K562 (cell line): ENCODE results near the gene EME2. TPM values are rescaled to one million over a fixed set of nuclear protein-coding genes. Genes with fewer than 3 reads are reported as not detected.
A peak's percentile ranks its signal among the peaks of the same experiment; 100 is the strongest.

Experiments
- ATAC-seq: fragments of 200-7000 bp; cut with Tn5 transposase; 3 replicates; pipeline ENCODE4 v1.9.1; 2020; ENCODE audit warnings: moderate library complexity
- BruUV-seq: library from RNA; stranded (reverse); fragments of 400-500 nt; replicated peaks from 2 replicates; lab custom pipeline; 2021; lab: Mats Ljungman, UMichigan
- CTCF ChIA-PET: fragments of 300-600 bp; formaldehyde crosslinking; extraction: SDS; loops from one replicate; lab custom pipeline; 2021; ENCODE audit warnings: low intra/inter-chr PET ratio; lab: Yijun Ruan, JAX
- POLR2A ChIA-PET: fragments of 300-600, 350-650 bp; sonication (Branson Sonifier 250); formaldehyde crosslinking; extraction: SDS; loops from one replicate; lab custom pipeline; 2021; ENCODE audit warnings: antibody characterized with exemption, inconsistent platforms; lab: Yijun Ruan, JAX
- DNase-seq, 4 experiments: peaks; one replicate each; pipeline versions ENCODE4 v3.0.0 to v3.0.0-alpha.2; 2011 to 2018; ENCODE audit warnings: low spot score in 3 of 4, mixed read lengths in 3 of 4; ENCODE audit errors: extremely low read depth in 1 of 4
- FAIRE-seq: peaks from 2 replicates; lab custom pipeline; 2011; peaks lifted over from hg19 to GRCh38; lab: Jason Lieb, UNC
- H2AFZ ChIP-seq: 2 replicates; pipeline ENCODE4 v1.6.0; 2011; ENCODE audit warnings: low read depth, low read length, control low read depth, inconsistent platforms
- H3K27ac ChIP-seq: fragments of 200-600 bp; 3 replicates; pipeline ENCODE4 v1.8.0; 2011; ENCODE audit warnings: low read depth, mild to moderate bottlenecking, control low read depth, inconsistent platforms, low read length, moderate library complexity, mixed read lengths; ENCODE audit errors: extremely low read depth
- H3K27me3 ChIP-seq, 2 experiments: fragments of 300-600 bp in 1 of 2; 2 replicates in 1 of 2; 3 replicates in 1 of 2; pipeline versions ENCODE4 v1.6.0 to v1.8.0; 2011; ENCODE audit warnings: inconsistent platforms in 2 of 2, low read length in 2 of 2, mild to moderate bottlenecking in 1 of 2, mixed read lengths in 1 of 2, moderate library complexity in 1 of 2; ENCODE audit not compliant: control insufficient read depth in 2 of 2, insufficient read depth in 2 of 2
- H3K36me3 ChIP-seq: fragments of 300-600 bp; 3 replicates; pipeline ENCODE4 v1.8.0; 2011; ENCODE audit warnings: mild to moderate bottlenecking, low read length, inconsistent platforms; ENCODE audit not compliant: control insufficient read depth, insufficient read depth
- H3K4me1 ChIP-seq, 2 experiments: fragments of 200-600 bp in 1 of 2; replicated peaks in 1 of 2; 2 replicates in 1 of 2; 3 replicates in 1 of 2; pipeline versions ENCODE4 v1.5.1 to v1.8.0; 2011; ENCODE audit warnings: inconsistent platforms in 2 of 2, low read length in 2 of 2, mild to moderate bottlenecking in 1 of 2, mixed read lengths in 1 of 2, moderate library complexity in 1 of 2; ENCODE audit not compliant: control insufficient read depth in 2 of 2, insufficient read depth in 2 of 2
- H3K4me2 ChIP-seq: 2 replicates; pipeline ENCODE4 v1.6.1; 2011; ENCODE audit warnings: low read length, control low read depth, inconsistent platforms, mixed read lengths; ENCODE audit not compliant: insufficient read depth
- H3K4me3 ChIP-seq: fragments of 200-600 bp; sonication (generic), shearing (Covaris generic); 2 replicates; pipeline ENCODE4 v1.5.1; 2016; ENCODE audit warnings: control low read depth, inconsistent platforms
- H3K79me2 ChIP-seq: fragments of 200-600 bp; 3 replicates; pipeline ENCODE4 v1.8.0; 2011; ENCODE audit warnings: low read length, inconsistent platforms; ENCODE audit not compliant: control insufficient read depth, insufficient read depth
- H3K9ac ChIP-seq, 2 experiments: 2 replicates each; pipeline versions ENCODE4 v1.6.0 to v1.6.1; 2011; ENCODE audit warnings: low read depth in 2 of 2, low read length in 2 of 2, control low read depth in 1 of 2, inconsistent platforms in 1 of 2, mild to moderate bottlenecking in 1 of 2, mixed read lengths in 1 of 2; ENCODE audit not compliant: insufficient read depth in 1 of 2
- H3K9me1 ChIP-seq: one replicate; pipeline ENCODE4 v1.6.0; 2011; ENCODE audit warnings: inconsistent platforms, mild to moderate bottlenecking, low read length, moderate library complexity; ENCODE audit not compliant: control insufficient read depth, insufficient read depth
- H3K9me3 ChIP-seq: replicated peaks from 2 replicates; pipeline ENCODE4 v1.5.1; 2011; ENCODE audit warnings: low read depth, low read length, inconsistent platforms; ENCODE audit not compliant: control insufficient read depth, insufficient read depth
- H4K20me1 ChIP-seq: replicated peaks from 2 replicates; pipeline ENCODE4 v1.6.1; 2011; ENCODE audit warnings: low read length, inconsistent platforms, mixed read lengths; ENCODE audit not compliant: control insufficient read depth, insufficient read depth
- BRCA1 ChIP-seq, 2 experiments: fragments of 450-650 bp in 1 of 2; sonication (generic) in 1 of 2; formaldehyde crosslinking in 1 of 2; IDR thresholded peaks; 2 replicates each; pipeline versions ENCODE4 v1.5.0 to v1.6.1; 2017 to 2020; ENCODE audit warnings: mild to moderate bottlenecking in 1 of 2, missing genetic modification reagents in 1 of 2
- CBX1 ChIP-seq: sonication (generic); IDR thresholded peaks from 2 replicates; pipeline ENCODE4 v1.6.1; 2016; ENCODE audit warnings: antibody characterized with exemption, low read depth, mild to moderate bottlenecking
- CEBPB ChIP-seq: fragments of 450-650 bp; IDR thresholded peaks from 2 replicates; pipeline ENCODE4 v1.6.1; 2016; ENCODE audit warnings: missing genetic modification characterization, missing compliant biosample characterization
- FOXM1 ChIP-seq, 2 experiments: fragments of 450-650 bp in 1 of 2; sonication (generic) in 1 of 2; formaldehyde crosslinking in 1 of 2; IDR thresholded peaks; 2 replicates each; pipeline versions ENCODE4 v1.6.1 to v1.9.0; 2017 to 2022; ENCODE audit warnings: low read depth in 2 of 2, mild to moderate bottlenecking in 2 of 2, missing genetic modification reagents in 1 of 2, moderate library complexity in 1 of 2
- GABPB2 ChIP-seq: fragments of 250-450 bp; sonication (Bioruptor Pico); conservative IDR thresholded peaks from 2 replicates; pipeline ENCODE4 v1.5.1; 2021; ENCODE audit warnings: mild to moderate bottlenecking
- GTF2B ChIP-seq: IDR thresholded peaks from 2 replicates; pipeline ENCODE4 v1.6.1; 2011; ENCODE audit not compliant: insufficient read length; ENCODE audit errors: extremely low read depth
- HMGN3 ChIP-seq: IDR thresholded peaks from 2 replicates; pipeline ENCODE4 v1.6.1; 2011; ENCODE audit warnings: borderline replicate concordance, low read depth, mild to moderate bottlenecking, mixed read lengths, low read length; ENCODE audit not compliant: insufficient read length; ENCODE audit errors: extremely low read depth
- JUN ChIP-seq, 2 experiments: sonication (generic) in 1 of 2; formaldehyde crosslinking in 1 of 2; IDR thresholded peaks; 2 replicates each; pipeline versions ENCODE4 v1.6.1 to v1.8.0; 2012 to 2022; ENCODE audit warnings: borderline replicate concordance in 2 of 2, mild to moderate bottlenecking in 2 of 2, improper control_type of control experiment in 1 of 2, low read depth in 1 of 2, low read length in 1 of 2, missing genetic modification reagents in 1 of 2
- MBD2 ChIP-seq: sonication (generic); IDR thresholded peaks from 2 replicates; pipeline ENCODE4 v1.6.1; 2016; ENCODE audit warnings: low read depth, borderline replicate concordance
- PTTG1 ChIP-seq: fragments of 450-650 bp; IDR thresholded peaks from 2 replicates; pipeline ENCODE4 v1.6.1; 2016; ENCODE audit warnings: low read depth, mild to moderate bottlenecking, missing genetic modification characterization, missing compliant biosample characterization
- SAP30 ChIP-seq: fragments of 200-600 bp; sonication (generic); IDR thresholded peaks from 2 replicates; pipeline ENCODE4 v1.6.1; 2012; ENCODE audit warnings: borderline replicate concordance, low read depth, mild to moderate bottlenecking, moderate library complexity, low read length, control low read depth, inconsistent platforms; ENCODE audit not compliant: insufficient read depth, poor library complexity, severe bottlenecking
- ZC3H4 ChIP-seq: sonication (generic); formaldehyde crosslinking; IDR thresholded peaks from 2 replicates; pipeline ENCODE4 v1.9.0; 2021; ENCODE audit warnings: missing genetic modification reagents, borderline replicate concordance
- ZNF253 ChIP-seq: fragments of 250-450 bp; sonication (Bioruptor Pico); conservative IDR thresholded peaks from 2 replicates; pipeline ENCODE4 v1.6.1; 2021; ENCODE audit warnings: mild to moderate bottlenecking
- ZNF511 ChIP-seq: sonication (generic); formaldehyde crosslinking; IDR thresholded peaks from 2 replicates; pipeline ENCODE4 v1.8.0; 2022; ENCODE audit warnings: mild to moderate bottlenecking, missing genetic modification reagents
- ZNF584 ChIP-seq: fragments of 200-800 bp; sonication (Bioruptor generic); IDR thresholded peaks from 2 replicates; pipeline ENCODE4 v1.6.1; 2016; ENCODE audit warnings: low read depth, mild to moderate bottlenecking, missing genetic modification characterization, missing compliant biosample characterization
- ZNF77 ChIP-seq: fragments of 250-450 bp; sonication (Bioruptor Pico); IDR thresholded peaks from 2 replicates; pipeline ENCODE4 v1.5.0; 2020
- WGBS: fragments of 100-300 bp; shearing (Covaris generic); methylation state at CpG from one replicate; pipeline ENCODE4 v1.1.6; 2016; ENCODE audit warnings: low coverage, mixed read lengths; ENCODE audit not compliant: insufficient coverage; ENCODE audit errors: missing lambda C conversion rate; 5-methylcytosine and 5-hydroxymethylcytosine counted together
- in situ Hi-C: fragments of 300-500 bp; cut with MboI; formaldehyde crosslinking; loops from 4 replicates; pipeline ENCODE4 v1.15.0; 2018; ENCODE audit warnings: inconsistent platforms, mixed read lengths
- intact Hi-C: fragments of 100-400 bp; cut with micrococcal nuclease; formaldehyde crosslinking; loops from 2 replicates; pipeline ENCODE4 v1.14.2; 2022
- polyA plus RNA-seq, 8 experiments: library from polyadenylated mRNA; depleted of rRNA in 4 of 8; stranded (reverse) in 5 of 8; unstranded in 3 of 8; fragments of >200 nt; fragmentation: Nextera tagmentation in 2 of 8; fragmentation: Illumina TruSeq in 1 of 8; extraction: Ambion mirVana in 2 of 8; extraction: Trizol in 1 of 8; gene quantifications; 2 replicates each; pipeline versions ENCODE4 v1.2.1 to v1.2.3, GENCODE V29; 2011 to 2014; ENCODE audit warnings: inconsistent platforms in 1 of 8, missing spikeins in 1 of 8
- total RNA-seq, 7 experiments: library from RNA; depleted of rRNA in 6 of 7; stranded (reverse); fragments of >200 nt in 6 of 7; fragmentation: Illumina TruSeq in 2 of 7; extraction: Trizol in 2 of 7; gene quantifications; 2 replicates each; pipeline versions ENCODE4 v1.2.1 to v1.2.3, GENCODE V29; 2011 to 2021; ENCODE audit warnings: low replicate concordance in 1 of 7
- TF ChIP-seq, protein P1 (sequence below): sonication (generic); formaldehyde crosslinking; IDR thresholded peaks from 2 replicates; pipeline ENCODE4 v1.9.0; 2022; ENCODE audit warnings: mild to moderate bottlenecking, missing genetic modification reagents

The EME2 gene
- total and polyA plus RNA-seq, 9 of the 15 experiments (the other 6 are each of a cell fraction or from before 2014, with no cell fraction given): 0.35 to 19.9 (median 3.5) TPM

DNA sequence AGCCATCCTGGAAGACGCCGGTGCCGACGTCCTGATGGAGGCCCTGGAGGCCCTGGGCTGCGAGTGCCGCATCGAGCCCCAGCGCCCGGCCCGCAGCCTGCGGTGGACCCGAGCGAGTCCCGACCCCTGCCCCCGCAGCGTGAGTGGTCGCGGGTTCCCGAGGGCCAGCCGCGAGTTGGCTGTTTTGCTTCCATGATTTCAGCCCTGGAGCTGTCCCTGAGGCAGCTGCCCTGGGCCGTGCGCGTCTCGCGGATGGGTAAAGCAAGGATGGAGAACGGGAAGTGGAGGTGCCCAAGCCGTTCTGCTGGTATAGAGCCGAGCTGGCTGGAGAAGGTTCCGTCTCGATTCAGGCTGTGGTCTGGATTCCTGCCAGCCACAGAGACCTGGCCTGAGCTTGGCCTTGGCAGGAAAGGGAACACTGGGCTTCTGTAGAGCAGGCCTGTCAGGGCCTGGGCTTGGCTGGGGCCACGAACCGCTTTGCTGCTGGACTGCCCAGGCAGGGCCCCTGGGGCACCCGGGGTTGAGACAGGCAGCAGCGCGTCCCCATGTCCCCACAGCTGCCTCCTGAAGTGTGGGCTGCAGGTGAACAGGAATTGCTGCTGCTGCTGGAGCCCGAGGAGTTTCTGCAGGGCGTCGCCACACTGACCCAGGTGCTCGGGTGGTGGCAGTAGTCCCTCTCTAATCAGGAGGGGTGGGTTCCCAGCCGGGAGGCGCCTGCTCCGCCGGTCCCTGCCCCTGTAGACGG, 1.3 kb downstream of the EME2 start:
- peak overlapping the region; percentile 93 to 95; a peak in 3 of 4 replicates for H3K9ac ChIP-seq
- H3K36me3 ChIP-seq: peaks cover 63% of the 10 kb centered on the region; the same call in 2 of the 3 replicates
- ChIA-PET POLR2A (interaction anchor here (0.6 to 4.3 kb wide), 6 partner anchors 8 to 191 kb away, joined by 3 to 35 read pairs (median 4); partner anchors contain the start of genes NUBP2, RPS2 and SPSB3), CTCF (interaction anchor here (0.5 to 2.6 kb wide), 3 partner anchors 39 to 156 kb away, joined by 3 to 8 read pairs (median 4); no protein-coding TSS in a partner anchor)
- FAIRE-seq (peak; percentile 48), DNase-seq (no peak), ATAC-seq (no peak)
- H3K4me2 ChIP-seq: peak overlapping the region; percentile 98
- peaks cover 8% of the 10 kb centered on the region; the same call in 1 of the 2 replicates for H4K20me1 ChIP-seq
- peaks cover 51% of the 10 kb centered on the region for H3K79me2 ChIP-seq
- peak overlapping the region; percentile 81 for H2AFZ ChIP-seq
- BruUV-seq: no TSS peak
- in situ Hi-C loops (no loop called here), intact Hi-C loops (no loop called here)
- no peaks in the 10 kb centered on the region for H3K9me3 ChIP-seq
- no peaks in the 10 kb centered on the region for H3K27me3 ChIP-seq
- peaks cover 2% of the 10 kb centered on the region for H3K9me1 ChIP-seq
- H3K4me3 ChIP-seq: peak overlapping the region; percentile 96
- peak overlapping the region; percentile 96 for H3K27ac ChIP-seq
- 23% methylated on average over 35 of the region's 45 CpGs for WGBS
- peaks cover 20 to 97% of the 10 kb centered on the region in 2 experiments; a peak in 4 of 5 replicates for H3K4me1 ChIP-seq
- TF ChIP-seq FOXM1 (IDR thresholded peaks at IDR 0.05; ENCODE audit: low read depth) (no peak), FOXM1 (CRISPR knock-in tag; IDR thresholded peaks at IDR 0.05; ENCODE audit: low read depth) (0 out of 2 replicates have a peak, but pooled peaks have one; percentile 10), ZNF253 (CRISPR knock-in tag) (no peak), CBX1 (no peak), HMGN3 (peak; percentile 10), MBD2 (peak; percentile 8; the same call in 1 of the 2 replicates), ZNF584 (CRISPR knock-in tag) (peak; percentile 6; the same call in 1 of the 2 replicates), GABPB2 (no peak), SAP30 (peak; percentile 3), ZNF77 (CRISPR knock-in tag) (no peak), ZNF511 (no peak), ZC3H4 (CRISPR knock-in tag) (0 out of 2 replicates have a peak, but pooled peaks have one; percentile 4), CEBPB (tag) (no peak), JUN (IDR thresholded peaks at IDR 0.05; ENCODE audit: borderline replicate concordance, low read depth, low read length) (no peak), JUN (CRISPR knock-in tag; IDR thresholded peaks at IDR 0.05; ENCODE audit: borderline replicate concordance) (no peak), GTF2B (no peak), PTTG1 (tag) (no peak), BRCA1 (IDR thresholded peaks at IDR 0.05) (no peak), BRCA1 (CRISPR knock-in tag; IDR thresholded peaks at IDR 0.05) (0 out of 2 replicates have a peak, but pooled peaks have one; percentile 19)
- TF ChIP-seq, protein P1, sequence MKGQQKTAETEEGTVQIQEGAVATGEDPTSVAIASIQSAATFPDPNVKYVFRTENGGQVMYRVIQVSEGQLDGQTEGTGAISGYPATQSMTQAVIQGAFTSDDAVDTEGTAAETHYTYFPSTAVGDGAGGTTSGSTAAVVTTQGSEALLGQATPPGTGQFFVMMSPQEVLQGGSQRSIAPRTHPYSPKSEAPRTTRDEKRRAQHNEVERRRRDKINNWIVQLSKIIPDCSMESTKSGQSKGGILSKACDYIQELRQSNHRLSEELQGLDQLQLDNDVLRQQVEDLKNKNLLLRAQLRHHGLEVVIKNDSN (CRISPR knock-in tag): 0 out of 2 replicates have a peak, but pooled peaks have one; percentile 27
